Activated CD8-positive, alpha-beta memory T cell treated with anti-CD3 and anti-CD28 coated beads, Interleukin-2, amount 10 ng/mL, durations not matched to agents 7 days and 5 days (primary cell): ENCODE data around the gene PKP4. TPM values are rescaled to one million over a fixed set of nuclear protein-coding genes. Genes with fewer than 3 reads are reported as not detected.

Source experiments
- ATAC-seq: fragments of 150-1000 bp; cut with Tn5 transposase; one replicate; pipeline ENCODE4 v1.10.0; 2021; ENCODE audit warnings: moderate library complexity
- CTCF ChIA-PET: fragments of 350-600 bp; sonication (Branson Sonifier 250); formaldehyde crosslinking; loops from one replicate; lab custom pipeline; 2021; ENCODE audit warnings: antibody characterized with exemption; lab: Charles Lee
- DNase-seq: peaks from one replicate; pipeline ENCODE4 v3.0.0-alpha.2; 2020
- H3K27ac Mint-ChIP-seq: one replicate; pipeline ENCODE4 v1.8.0; 2021; ENCODE audit warnings: mild to moderate bottlenecking, mixed read lengths
- H3K27me3 Mint-ChIP-seq: one replicate; pipeline ENCODE4 v1.8.0; 2021; ENCODE audit warnings: mixed read lengths
- H3K36me3 Mint-ChIP-seq: one replicate; pipeline ENCODE4 v1.8.0; 2021; ENCODE audit warnings: mild to moderate bottlenecking, mixed read lengths
- H3K4me1 Mint-ChIP-seq: one replicate; pipeline ENCODE4 v1.8.0; 2021; ENCODE audit warnings: mixed read lengths
- H3K4me3 Mint-ChIP-seq: one replicate; pipeline ENCODE4 v1.8.0; 2021; ENCODE audit warnings: mild to moderate bottlenecking, moderate library complexity, mixed read lengths
- H3K9me3 Mint-ChIP-seq: one replicate; pipeline ENCODE4 v1.8.0; 2022; ENCODE audit warnings: low read depth, mixed read lengths
- total RNA-seq, 2 experiments: library from RNA; stranded (reverse); gene quantifications; one replicate each; pipeline ENCODE4 v1.2.3, GENCODE V29; 2021

The PKP4 gene
- total RNA-seq, 2 experiments from 2014 or later, result 32.0 to 40.6 TPM

DNA sequence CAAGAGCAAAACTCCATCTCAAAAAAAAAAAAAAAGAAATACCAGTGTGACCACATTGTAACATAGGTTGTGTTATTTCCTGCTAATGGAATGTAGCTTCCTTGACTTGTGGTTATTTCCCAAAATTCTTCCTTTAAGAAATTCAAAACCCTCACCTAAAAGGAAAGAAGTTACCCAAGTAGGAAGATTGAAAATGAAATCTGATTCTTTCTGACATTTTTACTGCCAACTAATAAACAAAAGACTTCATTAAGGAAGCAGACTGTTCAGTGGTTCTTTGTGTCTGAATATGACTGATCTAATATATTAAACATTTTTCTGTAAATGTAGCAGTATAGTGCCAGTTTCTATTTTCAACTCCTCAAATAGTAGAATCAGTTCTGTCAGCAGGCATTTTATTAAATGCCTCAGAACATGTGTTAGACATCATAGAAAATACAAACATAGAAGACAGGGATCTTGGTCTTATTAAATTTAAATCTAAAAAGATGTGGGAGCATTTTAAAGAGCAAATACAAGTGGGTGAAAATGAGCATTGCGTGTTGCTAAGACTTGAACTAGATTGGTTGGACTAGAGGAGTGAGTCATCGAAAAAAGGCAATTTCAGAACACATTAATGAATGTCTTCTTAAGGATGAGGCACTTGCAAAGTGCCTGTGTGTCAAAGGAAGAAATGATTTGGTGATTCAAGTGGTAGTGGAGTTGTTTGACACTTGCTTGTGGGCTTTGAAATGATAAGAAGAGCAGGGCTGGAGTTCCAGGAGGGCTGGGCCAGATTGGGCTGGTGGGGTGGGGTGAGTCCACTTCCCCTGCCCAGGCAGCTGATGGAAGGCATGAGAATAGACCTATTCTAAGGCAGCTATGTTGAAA lies 53.4 kb downstream of the PKP4 start:
- DNase-seq (no peak), ATAC-seq (no peak)
- Mint-ChIP-seq H3K4me1 (peaks cover 28% of the 10 kb centered on the region), H3K4me3 (no peak overlapping the region), H3K9me3 (no peaks in the 10 kb centered on the region), H3K27me3 (no peaks in the 10 kb centered on the region), H3K36me3 (no peaks in the 10 kb centered on the region), H3K27ac (no peak overlapping the region)
- CTCF ChIA-PET, result interaction anchor here (1.0 kb wide), 1 partner anchor 53 kb away, joined by 4 read pairs; no protein-coding TSS in a partner anchor

DNA sequence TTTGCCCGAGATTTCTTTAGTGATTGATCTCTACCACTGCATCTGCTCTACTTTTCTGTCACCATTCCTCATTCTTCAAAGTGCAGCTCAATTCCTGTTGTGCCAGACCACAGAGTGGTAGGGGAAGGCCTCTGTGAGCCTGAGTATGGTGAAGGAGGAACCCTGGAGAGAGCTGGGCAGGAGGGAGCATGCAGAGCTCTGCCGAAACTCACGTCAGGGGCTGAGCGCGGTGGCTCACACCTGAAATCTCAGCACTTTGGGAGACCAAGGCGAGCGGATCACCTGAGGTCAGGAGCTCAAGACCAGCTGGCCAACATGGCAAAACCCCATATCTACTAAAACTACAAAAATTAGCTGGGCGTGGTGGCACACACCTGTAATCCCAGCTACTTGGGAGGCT lies 54.1 kb downstream of the PKP4 start:
- H3K9me3 Mint-ChIP-seq, result no peaks in the 10 kb centered on the region
- no peaks in the 10 kb centered on the region for H3K27me3 Mint-ChIP-seq
- H3K4me1 Mint-ChIP-seq, result peaks cover 23% of the 10 kb centered on the region
- no peaks in the 10 kb centered on the region for H3K36me3 Mint-ChIP-seq
- ATAC-seq (no peak), DNase-seq (no peak)
- no peak overlapping the region for H3K4me3 Mint-ChIP-seq
- CTCF ChIA-PET, result no interaction called here
- H3K27ac Mint-ChIP-seq, result no peak overlapping the region

DNA sequence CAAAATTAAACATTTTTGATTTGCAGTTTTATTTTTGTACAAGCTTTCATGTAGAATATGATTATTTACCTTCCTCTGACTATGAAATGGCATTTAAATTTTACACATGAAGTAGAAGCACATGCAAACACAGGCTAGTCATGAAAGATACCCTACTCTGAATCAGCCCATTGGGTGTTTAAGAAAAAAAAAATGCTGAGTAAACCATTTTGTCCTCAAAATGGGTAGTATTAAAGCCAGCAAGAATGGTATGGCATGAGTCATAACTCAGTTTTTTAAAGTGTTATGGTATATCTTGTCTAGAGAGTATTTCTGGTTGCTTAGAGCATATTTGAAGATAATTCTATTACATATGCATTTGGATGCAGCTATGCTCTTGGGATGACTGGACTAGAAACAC lies 55.0 kb downstream of the PKP4 start:
- ATAC-seq (no peak), DNase-seq (no peak)
- no peaks in the 10 kb centered on the region for H3K36me3 Mint-ChIP-seq
- H3K4me3 Mint-ChIP-seq, result no peak overlapping the region
- H3K27ac Mint-ChIP-seq, result no peak overlapping the region
- CTCF ChIA-PET, result no interaction called here
- no peaks in the 10 kb centered on the region for H3K9me3 Mint-ChIP-seq
- H3K27me3 Mint-ChIP-seq, result no peaks in the 10 kb centered on the region
- H3K4me1 Mint-ChIP-seq, result peaks cover 16% of the 10 kb centered on the region

DNA sequence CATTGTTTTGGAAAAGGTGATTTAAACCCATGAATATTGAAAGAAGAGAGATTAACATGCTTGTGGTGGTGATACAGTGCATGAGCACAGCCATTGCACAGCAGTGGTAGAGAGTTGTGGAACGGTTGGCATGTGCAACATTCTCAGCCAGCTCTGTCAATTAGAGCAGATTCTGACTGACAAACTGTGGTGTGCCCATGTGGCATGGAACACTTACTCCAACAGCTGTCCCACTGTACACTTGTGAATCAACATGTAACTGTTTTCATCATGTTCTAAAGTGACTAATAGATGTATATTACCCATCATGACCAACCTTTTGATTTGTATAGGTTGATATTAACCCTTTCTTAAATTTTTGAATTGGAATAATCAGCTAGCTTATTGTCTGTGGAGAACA lies 55.6 kb downstream of the PKP4 start:
- no peaks in the 10 kb centered on the region for H3K36me3 Mint-ChIP-seq
- DNase-seq (no peak), ATAC-seq (no peak)
- H3K4me3 Mint-ChIP-seq, result no peak overlapping the region
- H3K27me3 Mint-ChIP-seq, result no peaks in the 10 kb centered on the region
- CTCF ChIA-PET, result no interaction called here
- peaks cover 10% of the 10 kb centered on the region for H3K4me1 Mint-ChIP-seq
- H3K27ac Mint-ChIP-seq, result no peak overlapping the region
- no peaks in the 10 kb centered on the region for H3K9me3 Mint-ChIP-seq

DNA sequence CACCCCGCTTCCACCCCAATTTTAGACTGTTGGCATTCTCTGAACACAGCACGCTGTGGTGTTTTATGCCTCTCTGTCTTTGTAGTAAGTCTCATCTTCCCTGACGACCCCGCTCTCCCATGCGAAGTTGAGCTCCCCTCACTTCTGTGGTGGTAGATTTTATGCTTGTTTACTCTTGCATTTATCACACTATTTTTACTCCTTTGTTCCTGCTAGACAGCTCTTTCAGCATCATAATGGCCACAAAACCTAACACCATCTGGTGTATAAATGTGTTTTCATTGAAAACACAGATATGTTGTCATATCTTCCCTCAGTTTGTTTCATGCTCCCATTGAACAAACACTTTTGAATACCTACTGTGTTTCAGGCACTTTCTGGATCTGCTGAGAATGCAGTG lies 57.1 kb downstream of the PKP4 start:
- no peak overlapping the region for H3K27ac Mint-ChIP-seq
- DNase-seq (no peak), ATAC-seq (no peak)
- no peaks in the 10 kb centered on the region for H3K9me3 Mint-ChIP-seq
- no peaks in the 10 kb centered on the region for H3K36me3 Mint-ChIP-seq
- peaks cover 5% of the 10 kb centered on the region for H3K4me1 Mint-ChIP-seq
- H3K27me3 Mint-ChIP-seq, result no peaks in the 10 kb centered on the region
- H3K4me3 Mint-ChIP-seq, result no peak overlapping the region
- CTCF ChIA-PET, result no interaction called here

DNA sequence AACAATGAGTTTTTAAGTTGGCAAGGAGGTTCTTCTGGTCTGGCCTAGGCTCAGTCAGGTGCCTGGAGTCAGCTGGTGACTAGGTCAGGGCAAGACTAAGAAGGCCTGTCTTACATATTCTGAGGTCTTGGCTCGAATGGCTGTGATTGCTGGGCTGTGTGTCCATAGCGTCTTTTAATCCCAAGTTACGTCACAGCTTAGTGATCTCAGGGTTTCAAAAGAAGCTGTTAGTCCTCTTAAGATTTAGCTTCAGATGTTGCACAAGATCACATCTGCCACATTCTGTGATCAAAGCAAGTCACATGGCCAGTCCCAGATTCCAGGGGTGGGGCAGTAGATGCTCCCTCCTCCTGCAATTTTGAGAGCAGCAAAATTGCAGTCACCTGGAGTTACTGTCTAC lies 61.3 kb downstream of the PKP4 start:
- no peak for DNase-seq
- no peaks in the 10 kb centered on the region for H3K4me1 Mint-ChIP-seq
- H3K36me3 Mint-ChIP-seq, result peaks cover 2% of the 10 kb centered on the region

DNA sequence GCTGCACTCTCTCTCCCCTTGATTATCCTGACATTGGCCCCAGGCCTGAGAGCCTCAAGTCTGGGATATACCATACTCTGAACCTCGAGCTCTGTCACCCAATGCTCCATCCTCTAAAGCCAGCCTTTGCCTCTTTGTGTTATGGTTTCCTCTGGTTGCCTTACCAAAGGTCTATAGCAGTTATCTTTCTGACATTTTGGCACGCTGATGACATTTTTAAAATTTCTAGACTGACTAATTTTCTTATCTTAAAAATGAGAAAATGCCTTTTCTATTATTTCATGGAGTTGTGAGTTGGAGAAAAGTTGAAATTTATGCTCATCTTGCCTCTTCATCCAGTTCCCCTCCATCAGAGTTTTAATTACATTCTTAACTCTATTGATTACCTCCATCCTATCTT lies 62.7 kb downstream of the PKP4 start:
- CTCF ChIA-PET, result no interaction called here
- Mint-ChIP-seq H3K4me1 (no peaks in the 10 kb centered on the region), H3K9me3 (peaks cover 2% of the 10 kb centered on the region), H3K27me3 (no peaks in the 10 kb centered on the region), H3K36me3 (peaks cover 2% of the 10 kb centered on the region), H3K4me3 (no peak overlapping the region), H3K27ac (no peak overlapping the region)
- DNase-seq, result no peak
- ATAC-seq, result no peak

More for the DNA sequence above, 61.3 kb downstream of the PKP4 start:
- no peak overlapping the region for H3K27ac Mint-ChIP-seq
- H3K9me3 Mint-ChIP-seq, result peaks cover 2% of the 10 kb centered on the region
- CTCF ChIA-PET, result no interaction called here
- no peak for ATAC-seq
- no peak overlapping the region for H3K4me3 Mint-ChIP-seq
- no peaks in the 10 kb centered on the region for H3K27me3 Mint-ChIP-seq

DNA sequence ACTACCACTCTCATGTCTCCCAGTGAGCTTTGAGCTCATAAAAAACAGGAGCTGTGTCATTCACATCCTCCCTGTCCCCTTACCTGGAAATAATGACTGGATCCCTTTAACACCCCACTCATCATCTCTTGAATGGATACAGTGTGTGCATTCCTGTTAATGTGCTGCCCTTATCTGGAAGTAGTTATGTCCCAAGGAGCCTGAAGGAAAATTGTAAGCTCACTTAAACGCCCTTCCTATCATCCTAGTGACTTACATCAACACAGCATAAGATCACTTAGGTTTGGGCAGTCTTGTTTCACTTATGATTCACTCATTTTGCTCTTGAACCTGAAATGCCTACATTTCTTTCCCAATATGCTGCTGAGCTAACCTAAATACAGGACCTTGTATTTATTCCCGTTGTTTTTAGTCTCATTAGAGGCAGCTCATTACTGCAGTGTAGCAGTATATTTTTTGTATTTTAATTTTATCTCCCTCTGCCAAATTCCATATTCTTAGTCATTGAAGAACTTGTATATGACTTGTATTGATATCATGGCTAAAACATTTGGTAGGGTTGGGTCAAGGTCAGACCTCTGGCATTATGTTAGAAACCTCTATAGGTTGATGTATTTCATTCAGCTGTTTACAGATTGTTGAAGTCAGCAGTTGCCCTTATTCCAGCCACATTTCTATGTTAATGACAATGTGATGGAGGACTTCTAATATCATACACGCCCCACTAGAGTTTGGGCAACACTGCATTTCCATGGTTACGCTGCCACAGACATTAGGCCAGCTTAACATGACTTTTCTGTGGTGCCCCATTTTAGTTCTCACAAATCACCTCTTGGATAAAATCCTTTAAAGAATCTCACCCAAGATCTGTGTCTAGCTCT lies 72.9 kb downstream of the PKP4 start:
- CTCF ChIA-PET, result interaction anchor here (1.0 kb wide), 1 partner anchor 24 kb away, joined by 3 read pairs; no protein-coding TSS in a partner anchor
- DNase-seq, result no peak
- H3K9me3 Mint-ChIP-seq, result no peaks in the 10 kb centered on the region
- H3K36me3 Mint-ChIP-seq, result no peaks in the 10 kb centered on the region
- H3K4me1 Mint-ChIP-seq, result peaks cover 2% of the 10 kb centered on the region
- H3K27ac Mint-ChIP-seq, result no peak overlapping the region
- H3K4me3 Mint-ChIP-seq, result no peak overlapping the region
- no peaks in the 10 kb centered on the region for H3K27me3 Mint-ChIP-seq
- ATAC-seq, result no peak

DNA sequence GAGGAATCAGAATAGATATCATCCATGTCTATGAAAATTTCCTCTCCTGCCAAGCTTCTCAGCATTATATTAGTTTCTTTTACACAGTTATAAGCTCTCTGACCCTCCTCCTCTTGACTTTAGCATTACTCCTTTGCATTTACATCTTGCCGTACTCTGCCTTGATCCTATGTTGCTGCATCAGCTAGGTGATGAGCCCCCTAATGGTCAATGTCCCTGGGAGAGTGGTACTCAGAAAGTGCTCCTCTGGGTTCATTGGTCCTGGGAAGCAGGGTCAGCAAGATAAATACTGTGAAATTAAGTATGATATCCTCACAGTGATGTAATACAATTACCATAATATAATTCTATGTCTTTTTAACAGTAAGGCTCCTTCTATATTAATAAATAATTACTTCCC lies 74.1 kb downstream of the PKP4 start:
- Mint-ChIP-seq H3K4me3 (no peak overlapping the region), H3K27ac (no peak overlapping the region), H3K4me1 (peaks cover 2% of the 10 kb centered on the region), H3K27me3 (no peaks in the 10 kb centered on the region), H3K9me3 (no peaks in the 10 kb centered on the region), H3K36me3 (no peaks in the 10 kb centered on the region)
- no peak for ATAC-seq
- CTCF ChIA-PET, result interaction anchor here (1.0 kb wide), 1 partner anchor 23 kb away, joined by 3 read pairs; no protein-coding TSS in a partner anchor
- no peak for DNase-seq

DNA sequence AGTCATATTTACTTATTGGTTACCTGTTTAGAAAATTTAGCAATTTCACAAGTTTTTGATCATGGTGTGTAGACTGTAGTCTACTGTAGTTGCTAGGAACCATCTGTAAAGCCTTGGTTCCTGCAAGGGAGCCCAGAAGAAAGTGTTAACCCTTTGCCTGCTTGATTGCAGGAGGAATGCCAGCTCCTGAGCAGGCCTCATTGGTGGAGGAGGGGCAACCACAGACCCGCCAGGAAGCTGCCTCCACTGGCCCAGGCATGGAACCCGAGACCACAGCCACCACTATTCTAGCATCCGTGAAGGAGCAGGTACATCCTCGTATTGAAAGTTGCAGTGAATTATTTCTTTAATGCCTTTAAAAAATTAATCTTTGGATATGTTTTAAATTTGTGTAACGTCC lies 76.3 kb downstream of the PKP4 start:
- Mint-ChIP-seq H3K27me3 (no peaks in the 10 kb centered on the region), H3K4me1 (peaks cover 2% of the 10 kb centered on the region), H3K4me3 (no peak overlapping the region), H3K9me3 (no peaks in the 10 kb centered on the region), H3K36me3 (peaks cover 2% of the 10 kb centered on the region), H3K27ac (no peak overlapping the region)
- CTCF ChIA-PET, result no interaction called here
- ATAC-seq (no peak), DNase-seq (no peak)

DNA sequence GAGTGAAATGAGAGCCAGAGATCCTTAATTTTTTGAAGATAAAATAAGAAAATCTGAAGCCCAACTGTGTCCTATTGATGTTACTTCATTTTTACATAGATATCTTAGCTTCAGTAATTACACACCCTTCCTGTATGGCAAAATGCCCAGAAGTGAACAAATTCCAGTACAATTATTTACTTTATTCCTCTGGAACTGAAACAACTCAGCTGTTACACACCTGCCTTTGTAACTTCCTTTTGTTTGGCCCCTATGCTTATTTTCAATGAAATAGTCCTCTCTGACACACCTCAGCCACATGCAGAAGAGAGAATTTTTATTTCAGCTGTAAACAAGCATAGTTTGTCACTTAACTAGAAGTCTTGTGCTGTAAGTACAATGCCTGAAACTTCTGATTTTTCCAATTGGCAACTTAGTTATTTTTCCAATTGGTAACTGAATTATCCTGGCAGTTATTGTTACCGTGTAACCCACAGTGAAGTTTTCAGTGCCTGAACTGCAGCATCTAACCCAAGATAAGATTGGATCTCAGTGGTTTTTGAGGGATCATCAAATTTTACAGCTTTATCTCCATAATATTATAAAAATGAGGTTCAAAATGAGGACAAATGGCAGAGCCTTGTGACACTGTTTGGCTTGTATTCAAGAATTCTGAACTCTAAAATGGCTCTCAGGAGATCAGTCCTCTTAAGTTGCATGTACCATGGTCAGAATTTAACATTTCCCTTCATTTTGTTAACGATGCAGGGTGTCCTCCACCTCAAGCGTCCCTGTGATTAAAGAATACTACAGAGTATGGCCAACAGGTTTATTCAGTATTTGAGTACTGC lies 82.6 kb downstream of the PKP4 start:
- Mint-ChIP-seq H3K4me1 (peaks cover 8% of the 10 kb centered on the region), H3K4me3 (no peak overlapping the region), H3K27ac (no peak overlapping the region), H3K36me3 (peaks cover 4% of the 10 kb centered on the region), H3K9me3 (no peaks in the 10 kb centered on the region), H3K27me3 (no peaks in the 10 kb centered on the region)
- ATAC-seq (no peak), DNase-seq (no peak)
- CTCF ChIA-PET, result no interaction called here

DNA sequence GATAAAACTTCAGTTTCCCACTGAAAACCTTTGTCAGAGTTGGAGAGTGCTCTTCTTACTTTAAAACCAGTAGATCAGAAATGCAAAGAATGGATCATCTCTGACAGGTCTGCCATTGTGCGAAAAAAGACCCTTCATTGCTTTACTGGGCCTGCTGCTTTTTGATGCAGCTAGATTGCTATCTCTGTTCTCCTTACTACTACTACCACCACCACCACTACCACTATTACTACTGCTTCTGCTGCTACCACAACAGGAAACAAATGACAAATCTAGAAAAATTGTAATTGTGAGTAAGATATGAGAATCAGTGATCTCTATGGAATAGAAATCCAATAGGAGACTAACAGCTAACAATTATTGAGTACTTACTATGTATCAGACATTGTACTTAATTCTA lies 85.8 kb downstream of the PKP4 start:
- Mint-ChIP-seq H3K4me1 (peaks cover 17% of the 10 kb centered on the region), H3K27ac (no peak overlapping the region), H3K9me3 (no peaks in the 10 kb centered on the region), H3K4me3 (no peak overlapping the region), H3K27me3 (no peaks in the 10 kb centered on the region), H3K36me3 (peaks cover 4% of the 10 kb centered on the region)
- CTCF ChIA-PET, result no interaction called here
- DNase-seq, result no peak
- ATAC-seq, result no peak

DNA sequence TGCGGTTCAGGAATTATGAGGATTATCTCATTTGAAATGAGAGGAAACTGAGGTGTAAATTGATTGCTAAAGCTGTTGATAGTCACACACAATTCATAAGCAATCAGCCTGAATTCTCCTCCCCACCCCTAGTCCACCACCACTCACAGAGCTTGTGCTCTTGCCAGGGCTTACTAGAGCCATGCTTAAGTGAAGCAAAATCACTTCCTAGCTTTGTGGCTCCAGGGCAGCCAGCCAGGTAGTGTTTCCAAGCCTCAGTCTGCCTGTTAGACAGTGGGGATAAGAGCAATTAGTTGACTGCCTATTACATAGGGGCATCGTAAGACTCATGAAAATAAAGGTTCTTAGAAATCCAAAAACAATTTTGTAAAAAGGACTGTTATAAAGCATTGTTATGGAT lies 87.2 kb downstream of the PKP4 start:
- ATAC-seq, result no peak
- Mint-ChIP-seq H3K36me3 (no peaks in the 10 kb centered on the region), H3K4me1 (peaks cover 17% of the 10 kb centered on the region), H3K27me3 (no peaks in the 10 kb centered on the region), H3K4me3 (no peak overlapping the region), H3K27ac (no peak overlapping the region), H3K9me3 (no peaks in the 10 kb centered on the region)
- CTCF ChIA-PET, result no interaction called here
- no peak for DNase-seq
